GM23248 (cell line): ENCODE data around the gene SBK3. TPM values are rescaled to one million over a fixed set of nuclear protein-coding genes. Genes with fewer than 3 reads are reported as not detected.

Experiments used
- DNase-seq: peaks from one replicate; pipeline ENCODE4 v3.0.0-alpha.2; 2015
- H2AFZ ChIP-seq: fragments of 200-600 bp; sonication (generic); 2 replicates; pipeline ENCODE4 v1.6.1; 2016; ENCODE audit warnings: antibody characterized with exemption
- H3F3A ChIP-seq: fragments of 200-600 bp; sonication (generic); 2 replicates; pipeline ENCODE4 v1.6.1; 2016; ENCODE audit warnings: mild to moderate bottlenecking, antibody characterized with exemption, mixed run types; ENCODE audit not compliant: insufficient read depth
- H3K27ac ChIP-seq: fragments of 200-600 bp; sonication (generic); 2 replicates; pipeline ENCODE4 v1.5.1; 2016; ENCODE audit warnings: mild to moderate bottlenecking
- H3K27me3 ChIP-seq: fragments of 200-600 bp; sonication (generic); replicated peaks from 2 replicates; pipeline ENCODE4 v1.6.1; 2016; ENCODE audit warnings: mild to moderate bottlenecking; ENCODE audit not compliant: insufficient read depth
- H3K36me3 ChIP-seq: fragments of 200-600 bp; sonication (generic); 2 replicates; pipeline ENCODE4 v1.6.1; 2016; ENCODE audit warnings: low read depth, mild to moderate bottlenecking
- H3K4me1 ChIP-seq: fragments of 200-600 bp; sonication (generic); 2 replicates; pipeline ENCODE4 v1.6.1; 2016; ENCODE audit warnings: mild to moderate bottlenecking; ENCODE audit not compliant: insufficient read depth
- H3K4me2 ChIP-seq: fragments of 200-600 bp; sonication (generic); one replicate; pipeline ENCODE4 v1.6.1; 2016; ENCODE audit warnings: mild to moderate bottlenecking; ENCODE audit not compliant: unreplicated experiment
- H3K4me3 ChIP-seq: fragments of 200-600 bp; sonication (generic); 2 replicates; pipeline ENCODE4 v1.5.1; 2016; ENCODE audit warnings: mild to moderate bottlenecking
- H3K79me2 ChIP-seq: fragments of 200-600 bp; sonication (generic); 2 replicates; pipeline ENCODE4 v1.6.1; 2016; ENCODE audit warnings: mild to moderate bottlenecking; ENCODE audit not compliant: insufficient read depth
- H3K9ac ChIP-seq: fragments of 200-600 bp; sonication (generic); 2 replicates; pipeline ENCODE4 v1.6.1; 2016; ENCODE audit warnings: mild to moderate bottlenecking
- H3K9me2 ChIP-seq: fragments of 200-600 bp; sonication (generic); 2 replicates; pipeline ENCODE4 v1.6.1; 2016; ENCODE audit warnings: mixed run types, mild to moderate bottlenecking, moderate library complexity; ENCODE audit not compliant: insufficient read depth
- H3K9me3 ChIP-seq: fragments of 200-600 bp; sonication (generic); one replicate; pipeline ENCODE4 v1.6.1; 2017; ENCODE audit warnings: low read depth
- H4K20me1 ChIP-seq: fragments of 200-600 bp; sonication (generic); 2 replicates; pipeline ENCODE4 v1.6.0; 2016; ENCODE audit not compliant: insufficient read depth
- EZH2 ChIP-seq: fragments of 200-600 bp; sonication (generic); IDR thresholded peaks from 2 replicates; pipeline ENCODE4 v1.6.1; 2018; ENCODE audit warnings: antibody characterized with exemption, mild to moderate bottlenecking; ENCODE audit not compliant: insufficient read depth, poor library complexity, severe bottlenecking
- EZH2phosphoT487 ChIP-seq: fragments of 200-600 bp; sonication (generic); IDR thresholded peaks from 2 replicates; pipeline ENCODE4 v1.6.1; 2018; ENCODE audit warnings: antibody characterized with exemption, moderate library complexity, mild to moderate bottlenecking, low read depth; ENCODE audit not compliant: insufficient read depth
- WGBS, 2 experiments: methylation state at CpG; one replicate each; pipeline ENCODE4 v1.1.6; 2015 to 2017; ENCODE audit warnings: low lambda C conversion rate in 2 of 2, low coverage in 1 of 2; ENCODE audit errors: missing lambda C conversion rate in 2 of 2; 5-methylcytosine and 5-hydroxymethylcytosine counted together
- in situ Hi-C: fragments of 300-500 bp; cut with MboI; formaldehyde crosslinking; loops from 2 replicates; pipeline ENCODE4 v1.15.0; 2020
- polyA plus RNA-seq: library from polyadenylated mRNA; unstranded; fragments of >200 nt; fragmentation: Nextera tagmentation; extraction: Ambion mirVana; gene quantifications from 2 replicates; pipeline ENCODE4 v1.2.1, GENCODE V29; 2016
- total RNA-seq: library from RNA; depleted of rRNA; stranded (reverse); fragments of >200 nt; shearing (Covaris generic); gene quantifications from 2 replicates; pipeline ENCODE4 v1.2.3, GENCODE V29; 2014

SBK3 gene
- total and polyA plus RNA-seq, 2 experiments from 2014 or later, result not detected

DNA sequence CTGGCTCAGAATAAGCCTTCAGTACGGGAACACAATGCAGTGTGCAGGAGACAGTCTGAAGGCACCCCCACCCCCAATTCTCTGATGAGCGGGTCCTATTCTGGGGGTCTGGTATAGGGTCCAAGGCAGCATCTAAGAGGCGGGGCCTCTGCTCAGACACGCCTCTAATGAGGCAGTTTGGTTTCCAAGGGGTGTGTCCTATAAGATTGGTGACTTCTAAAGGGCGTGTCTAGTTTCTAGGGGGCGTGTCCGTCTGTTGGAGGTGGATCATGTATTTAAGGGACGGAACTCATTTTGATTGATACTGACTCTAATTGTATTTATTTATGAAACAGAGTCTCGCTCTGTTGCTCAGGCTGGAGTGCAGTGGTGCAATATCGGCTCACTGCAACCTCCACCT lies 45.3 kb upstream of the SBK3 start:
- no peaks in the 10 kb centered on the region for H3K4me1 ChIP-seq
- in situ Hi-C loops, result no loop called here
- no peak for TF ChIP-seq EZH2phosphoT487
- H3K9me2 ChIP-seq, result no peaks in the 10 kb centered on the region
- DNase-seq, result peak; percentile 53
- H3K36me3 ChIP-seq, result no peaks in the 10 kb centered on the region
- no peak overlapping the region for H3K4me3 ChIP-seq
- no peaks in the 10 kb centered on the region for H3K27me3 ChIP-seq
- no peak overlapping the region for H2AFZ ChIP-seq
- H3F3A ChIP-seq, result no peaks in the 10 kb centered on the region
- H3K27ac ChIP-seq, result no peak overlapping the region
- H3K4me2 ChIP-seq, result no peak overlapping the region
- H3K79me2 ChIP-seq, result no peaks in the 10 kb centered on the region
- H3K9me3 ChIP-seq, result no peaks in the 10 kb centered on the region
- H3K9ac ChIP-seq, result no peak overlapping the region
- 59 to 65% methylated on average over 10 of the region's 10 CpGs for WGBS, 2 experiments
- no peaks in the 10 kb centered on the region for H4K20me1 ChIP-seq

DNA sequence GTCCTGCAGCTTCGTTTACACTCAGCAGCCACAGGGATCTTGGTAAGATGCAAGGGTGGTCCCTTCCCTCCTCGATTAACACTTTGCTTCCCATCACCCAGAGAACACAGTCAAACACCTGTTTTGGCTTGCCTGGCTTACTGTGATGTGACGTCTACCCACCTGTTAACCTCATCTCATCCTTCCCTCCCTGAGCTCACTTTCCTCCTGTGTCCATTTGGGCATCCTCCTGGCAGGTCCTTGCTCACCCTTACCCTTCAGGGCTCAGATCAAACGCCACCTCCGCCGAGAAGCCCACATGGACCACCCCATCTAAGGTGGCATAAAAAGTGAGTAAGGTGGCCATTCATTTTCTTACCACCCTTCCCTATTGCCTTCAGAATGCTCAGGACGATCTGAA lies 44.8 kb upstream of the SBK3 start:
- no peak for DNase-seq
- no peaks in the 10 kb centered on the region for H3K27me3 ChIP-seq
- no peaks in the 10 kb centered on the region for H3K9me3 ChIP-seq
- no peak overlapping the region for H3K27ac ChIP-seq
- H3K4me3 ChIP-seq, result no peak overlapping the region
- H3K79me2 ChIP-seq, result no peaks in the 10 kb centered on the region
- H3K36me3 ChIP-seq, result no peaks in the 10 kb centered on the region
- H4K20me1 ChIP-seq, result no peaks in the 10 kb centered on the region
- TF ChIP-seq EZH2phosphoT487, result no peak
- TF ChIP-seq EZH2, result no peak
- H3K9me2 ChIP-seq, result no peaks in the 10 kb centered on the region
- H3K4me1 ChIP-seq, result no peaks in the 10 kb centered on the region
- peaks cover 3% of the 10 kb centered on the region; the same call in 1 of the 2 replicates for H3F3A ChIP-seq
- H3K9ac ChIP-seq, result no peak overlapping the region
- H3K4me2 ChIP-seq, result no peak overlapping the region
- H2AFZ ChIP-seq, result no peak overlapping the region
- WGBS, 2 experiments, result 36 to 37% methylated on average over 7 of the region's 7 CpGs
- in situ Hi-C loops, result no loop called here

DNA sequence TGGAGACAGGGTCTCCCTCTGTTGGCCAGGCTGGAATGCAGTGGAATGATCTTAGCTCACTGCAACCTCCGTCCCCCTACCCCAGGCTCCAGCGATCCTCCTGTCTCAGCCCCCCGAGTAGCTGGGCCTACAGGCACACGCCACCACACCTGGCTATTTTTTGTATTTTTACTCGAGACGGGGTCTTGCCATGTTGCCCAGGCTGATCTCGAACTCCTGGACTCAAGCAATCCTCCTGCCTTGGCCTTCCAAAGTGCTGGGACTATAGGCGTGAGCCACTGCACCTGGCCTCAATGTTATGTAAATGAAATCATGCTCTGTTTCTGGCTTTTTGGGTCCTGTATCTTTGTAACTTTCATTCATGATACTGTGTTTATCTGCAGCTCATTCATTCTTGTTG lies 43.4 kb upstream of the SBK3 start:
- Histone ChIP-seq H3F3A (peaks cover 6% of the 10 kb centered on the region; the same call in 1 of the 2 replicates), H4K20me1 (no peaks in the 10 kb centered on the region), H3K4me3 (no peak overlapping the region), H3K36me3 (no peaks in the 10 kb centered on the region), H3K79me2 (no peaks in the 10 kb centered on the region), H3K9me3 (no peaks in the 10 kb centered on the region), H3K9ac (no peak overlapping the region), H2AFZ (no peak overlapping the region), H3K4me2 (no peak overlapping the region), H3K27ac (no peak overlapping the region), H3K4me1 (no peaks in the 10 kb centered on the region), H3K27me3 (no peaks in the 10 kb centered on the region), H3K9me2 (no peaks in the 10 kb centered on the region)
- in situ Hi-C loops, result no loop called here
- 68 to 73% methylated on average over 8 of the region's 8 CpGs for WGBS, 2 experiments
- no peak for TF ChIP-seq EZH2phosphoT487
- no peak for TF ChIP-seq EZH2
- no peak for DNase-seq

DNA sequence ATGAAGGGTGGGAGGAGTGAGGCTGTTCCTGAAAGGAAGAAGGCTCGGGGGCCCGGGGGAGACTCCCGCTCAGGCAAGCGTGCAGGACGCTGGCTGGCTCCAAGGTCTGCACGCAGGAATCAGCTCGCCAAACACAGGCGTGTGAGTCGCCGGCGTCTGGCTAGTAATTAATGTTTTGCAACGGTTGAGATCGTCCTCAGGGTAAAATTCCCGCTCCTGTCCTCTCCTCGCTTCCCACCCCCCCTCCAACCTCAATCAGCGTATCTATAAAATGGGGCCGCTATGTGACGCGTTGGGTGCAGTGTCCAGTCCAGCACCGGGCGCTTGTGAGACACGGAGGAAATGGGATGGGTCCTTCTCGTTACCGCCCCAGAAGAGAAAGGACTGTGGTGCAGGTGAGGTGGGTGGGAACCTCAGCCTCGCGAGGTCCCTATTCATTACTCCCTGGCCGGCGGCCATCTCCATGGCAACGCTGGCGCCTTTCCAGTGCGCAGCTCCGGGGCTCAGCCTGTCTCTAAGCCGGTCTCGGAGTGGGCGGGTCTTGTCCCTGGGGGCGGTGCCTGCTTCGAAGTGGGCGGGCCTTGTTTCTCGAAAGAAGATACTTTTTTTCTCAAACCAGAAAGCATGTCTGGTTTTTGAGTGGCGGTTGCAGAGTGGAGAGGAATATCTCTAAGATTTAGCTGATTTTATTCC lies 41.8 kb upstream of the SBK3 start:
- Histone ChIP-seq H3K9me2 (no peaks in the 10 kb centered on the region), H3K36me3 (no peaks in the 10 kb centered on the region), H3K27ac (no peak overlapping the region), H3K4me3 (peak overlapping the region; percentile 70), H3F3A (peaks cover 6% of the 10 kb centered on the region), H3K4me2 (peak overlapping the region; percentile 69), H3K27me3 (no peaks in the 10 kb centered on the region), H4K20me1 (no peaks in the 10 kb centered on the region), H3K4me1 (no peaks in the 10 kb centered on the region), H3K9ac (0 out of 2 replicates have a peak overlapping the region, but pooled peaks have one; percentile 6), H3K9me3 (no peaks in the 10 kb centered on the region), H2AFZ (peak overlapping the region; percentile 69), H3K79me2 (no peaks in the 10 kb centered on the region)
- peak; percentile 91 for DNase-seq
- in situ Hi-C loops, result no loop called here
- TF ChIP-seq EZH2, result no peak
- TF ChIP-seq EZH2phosphoT487, result no peak
- 4 to 5% methylated on average over 36 to 40 of the region's 40 CpGs for WGBS, 2 experiments
